ENCODE results near the gene LYRM2.

GRCh38 chr6:89564752-89565427 lies 73.7 kb downstream of the LYRM2 start:
- TF ChIP-seq CTCF (IDR thresholded peaks at IDR 0.05; ENCODE audit: low read length) (no peak), EZH2phosphoT487 (IDR thresholded peaks at IDR 0.05; ENCODE audit: low read length) (no peak), EZH2 (optimal IDR thresholded peaks at IDR 0.05; ENCODE audit: low read depth, low read length) (no peak)

All from MM.1S (cell line).